ENCODE data around the gene TIMP4.

GRCh38 chr3:12186046-12186445, 27.3 kb upstream of the TIMP4 start:
- TF ChIP-seq CTCF (IDR thresholded peaks at IDR 0.05) = no peak
- TF ChIP-seq POLR2A (IDR thresholded peaks at IDR 0.05) = no peak

Measured in adrenal gland (tissue), 5 donors.